ENCODE data around the gene PRKCH.

- TF ChIP-seq CTCF (IDR thresholded peaks at IDR 0.05; ENCODE audit: insufficient read depth, low read length, poor library complexity, severe bottlenecking) (no peak), EZH2phosphoT487 (conservative IDR thresholded peaks at IDR 0.05; ENCODE audit: low read length) (no peak)
These were observed 217.2 kb downstream of the PRKCH start for GRCh38 chr14:61538464-61539022.

Data from SU-DHL-6 (cell line).